GM06990 (cell line): ENCODE data around the gene OBP2A.

Experiments
- DNase-seq: peaks from one replicate; pipeline ENCODE4 v3.0.0-alpha.2; 2011; ENCODE audit not compliant: insufficient read length; ENCODE audit errors: extremely low read depth
- H3K27me3 ChIP-seq: replicated peaks from 2 replicates; pipeline ENCODE4 v1.6.0; 2011; ENCODE audit warnings: low read length; ENCODE audit not compliant: control insufficient read depth, insufficient read depth
- H3K36me3 ChIP-seq: 2 replicates; pipeline ENCODE4 v1.5.1; 2011; ENCODE audit warnings: low read length; ENCODE audit not compliant: control insufficient read depth, insufficient read depth
- H3K4me3 ChIP-seq: replicated peaks from 2 replicates; pipeline ENCODE4 v1.5.1; 2011; ENCODE audit warnings: low read depth, mild to moderate bottlenecking, control low read depth, low read length
- CTCF ChIP-seq: IDR thresholded peaks from 2 replicates; pipeline ENCODE4 v1.5.1; 2011; ENCODE audit warnings: low read length, control low read depth, mild to moderate bottlenecking, inconsistent platforms; ENCODE audit not compliant: insufficient read depth, poor library complexity, severe bottlenecking

Gene OBP2A

DNA sequence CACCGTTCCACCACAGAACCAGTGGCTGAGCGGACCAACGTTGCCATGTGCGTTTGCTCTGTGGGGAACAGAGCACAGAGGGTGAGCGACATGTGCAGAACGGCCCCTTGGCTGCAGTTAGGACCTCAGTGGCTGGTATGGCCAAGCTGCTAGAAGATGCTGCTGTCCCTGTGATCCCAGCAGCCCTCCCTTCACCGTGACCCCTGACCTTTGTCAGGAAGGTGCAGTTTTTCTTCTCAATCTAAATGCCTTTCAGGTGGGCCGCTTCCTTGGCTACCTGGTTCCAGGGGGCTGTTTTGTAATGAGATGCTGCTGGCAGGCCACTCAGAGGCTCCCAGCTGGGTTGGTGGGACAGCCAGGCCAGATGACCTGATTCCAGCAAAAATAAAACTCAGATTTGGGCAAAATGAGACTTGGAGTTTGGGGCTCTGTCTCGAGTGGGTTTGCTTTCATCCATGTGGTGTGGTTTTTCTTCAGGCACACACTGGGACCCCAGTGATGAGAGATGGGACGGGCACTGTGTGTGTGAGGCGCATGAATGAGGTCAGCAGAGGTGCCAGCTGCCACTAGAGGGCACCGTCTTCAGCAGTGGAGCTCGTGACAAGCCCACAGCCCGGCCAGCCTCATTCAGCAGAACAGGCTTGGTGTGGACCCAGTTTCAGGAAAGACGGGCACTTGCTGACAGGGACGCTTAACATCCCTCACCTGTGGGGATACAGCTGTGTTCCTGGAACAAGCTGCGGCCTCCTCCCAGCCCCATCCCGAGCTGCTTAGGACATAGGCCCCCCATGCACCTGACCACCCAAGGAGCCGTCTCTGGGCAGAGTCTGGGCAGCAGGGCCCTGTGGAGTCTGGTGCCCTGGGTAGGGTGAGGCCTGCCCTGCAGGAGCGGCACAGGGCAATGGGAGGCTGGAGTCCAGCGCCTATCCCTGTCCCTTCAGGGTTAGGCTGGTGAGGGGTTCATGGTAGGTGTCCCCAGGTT lies 41.4 kb upstream of the OBP2A start:
- Histone ChIP-seq H3K4me3 (no peak overlapping the region), H3K27me3 (no peaks in the 10 kb centered on the region; the same call in 1 of the 2 replicates), H3K36me3 (peaks cover 26% of the 10 kb centered on the region)
- DNase-seq, result no peak
- TF ChIP-seq CTCF, result peak; percentile 92

GRCh38 chr9:135505406-135506187 lies 40.3 kb upstream of the OBP2A start:
- H3K27me3 ChIP-seq, result no peaks in the 10 kb centered on the region; the same call in 1 of the 2 replicates
- peaks cover 26% of the 10 kb centered on the region for H3K36me3 ChIP-seq
- TF ChIP-seq CTCF, result no peak
- no peak overlapping the region for H3K4me3 ChIP-seq
- DNase-seq, result no peak

- Histone ChIP-seq H3K4me3 (no peak overlapping the region), H3K36me3 (peaks cover 26% of the 10 kb centered on the region), H3K27me3 (no peaks in the 10 kb centered on the region; the same call in 1 of the 2 replicates)
- TF ChIP-seq CTCF, result no peak
- no peak for DNase-seq
These were observed 39.4 kb upstream of the OBP2A start for GRCh38 chr9:135506327-135507103.

GRCh38 chr9:135507104-135508035 lies 38.6 kb upstream of the OBP2A start:
- DNase-seq, result no peak
- H3K4me3 ChIP-seq, result no peak overlapping the region
- no peak for TF ChIP-seq CTCF
- H3K36me3 ChIP-seq, result peaks cover 24% of the 10 kb centered on the region
- no peaks in the 10 kb centered on the region; the same call in 1 of the 2 replicates for H3K27me3 ChIP-seq
